Ectodermal cell (in vitro differentiated cells): ENCODE results near the gene NBAS.

ENCODE experiments used
- H3K27ac ChIP-seq: 2 replicates; pipeline ENCODE4 v1.7.0; 2013; ENCODE audit warnings: mild to moderate bottlenecking, low read depth, low read length; ENCODE audit not compliant: insufficient read depth, poor library complexity, severe bottlenecking
- H3K27me3 ChIP-seq: 2 replicates; pipeline ENCODE4 v1.7.0; 2013; ENCODE audit warnings: mild to moderate bottlenecking, low read length; ENCODE audit not compliant: insufficient read depth, control insufficient read depth, poor library complexity, severe bottlenecking
- H3K36me3 ChIP-seq: one replicate; pipeline ENCODE4 v1.7.0; 2013; ENCODE audit warnings: low read length; ENCODE audit not compliant: control insufficient read depth, insufficient read depth
- H3K4me1 ChIP-seq: one replicate; pipeline ENCODE4 v1.7.0; 2013; ENCODE audit warnings: low read length; ENCODE audit not compliant: control insufficient read depth, insufficient read depth
- H3K4me3 ChIP-seq: 2 replicates; pipeline ENCODE4 v1.7.0; 2013; ENCODE audit warnings: low read depth, low read length, control low read depth; ENCODE audit not compliant: insufficient read depth
- H3K9me3 ChIP-seq: 2 replicates; pipeline ENCODE4 v1.7.0; 2013; ENCODE audit warnings: mild to moderate bottlenecking, low read length, moderate library complexity; ENCODE audit not compliant: control insufficient read depth
- WGBS, 2 experiments: methylation state at CpG; one replicate each; pipeline ENCODE4 v1.1.7; 2013; ENCODE audit warnings: missing lambda C conversion rate in 2 of 2; 5-methylcytosine and 5-hydroxymethylcytosine counted together

NBAS gene

DNA sequence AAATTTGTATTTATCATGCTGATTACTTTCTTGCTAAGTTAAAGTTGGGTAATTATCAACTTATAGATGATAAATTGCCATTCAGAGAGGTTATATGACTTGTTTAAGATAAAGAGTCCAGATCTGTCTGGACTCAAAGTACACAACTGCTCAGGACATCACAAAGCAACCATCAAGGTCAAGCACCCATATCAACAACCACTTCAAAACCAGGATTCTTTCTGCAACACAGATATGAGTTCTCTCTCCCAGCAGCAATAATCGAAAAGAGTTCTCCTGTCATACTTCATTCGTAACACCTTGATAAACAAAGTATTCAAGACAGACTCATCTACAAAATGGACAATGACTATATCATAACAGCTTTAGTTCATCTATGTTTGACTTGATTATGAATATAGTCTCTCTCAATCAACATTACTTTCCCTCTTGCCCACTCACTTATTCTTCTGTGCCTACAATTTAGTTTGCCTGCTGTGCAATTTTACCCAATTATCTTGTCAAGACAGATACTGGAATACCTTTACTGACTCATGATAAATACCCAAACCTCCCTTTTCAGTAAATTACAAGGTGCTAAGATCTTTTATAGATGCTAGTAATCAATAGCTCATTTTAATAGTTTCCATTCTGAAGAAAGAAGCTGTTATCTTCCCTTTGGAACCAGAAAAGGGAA, 281.8 kb downstream of the NBAS start:
- Histone ChIP-seq H3K27me3 (no peaks in the 10 kb centered on the region), H3K4me3 (no peak overlapping the region), H3K4me1 (no peaks in the 10 kb centered on the region), H3K36me3 (peaks cover 3% of the 10 kb centered on the region), H3K27ac (no peak overlapping the region), H3K9me3 (no peaks in the 10 kb centered on the region)
- 89 to 91% methylated on average over 2 of the region's 2 CpGs for WGBS, 2 experiments

DNA sequence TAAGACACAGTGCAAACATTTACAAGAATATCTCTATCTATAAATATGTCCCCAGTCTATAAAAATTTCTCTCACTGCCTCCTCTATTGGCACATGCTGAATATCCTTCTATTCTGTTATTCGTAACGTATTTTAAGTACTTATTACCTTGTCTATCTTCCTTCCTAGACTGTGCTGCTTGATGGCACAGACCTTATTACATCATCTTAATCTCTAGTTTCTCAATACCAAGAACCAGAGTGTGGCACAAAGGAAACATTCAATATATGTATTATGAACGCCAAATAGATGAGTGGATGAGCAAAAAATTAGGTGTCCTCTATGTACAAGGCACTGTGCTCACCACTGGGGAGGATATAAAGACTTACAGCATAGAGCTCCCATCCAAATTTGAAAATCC, 282.8 kb downstream of the NBAS start:
- Histone ChIP-seq H3K27me3 (no peaks in the 10 kb centered on the region), H3K4me1 (no peaks in the 10 kb centered on the region), H3K4me3 (no peak overlapping the region), H3K36me3 (peaks cover 3% of the 10 kb centered on the region), H3K9me3 (no peaks in the 10 kb centered on the region), H3K27ac (no peak overlapping the region)
- WGBS, 2 experiments = 96 to 99% methylated on average over 3 of the region's 3 CpGs

DNA sequence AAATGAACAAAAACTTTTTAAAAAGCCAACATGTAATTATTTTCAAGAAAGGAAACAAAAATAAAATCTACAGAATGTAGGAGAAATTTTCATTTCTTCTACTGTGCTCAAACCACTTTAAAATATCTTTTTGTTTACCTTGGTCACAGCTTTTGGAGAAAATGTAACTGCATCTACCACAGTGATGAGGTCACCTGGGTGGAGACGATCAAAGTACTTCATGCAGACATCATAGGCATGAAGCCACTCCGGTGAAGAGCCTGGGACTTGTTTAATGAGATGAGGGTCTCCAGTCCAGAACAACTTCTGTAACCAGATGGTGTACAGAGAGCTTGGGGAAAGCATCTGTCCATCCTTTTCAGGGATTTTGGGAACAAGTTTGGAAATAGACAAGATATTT, 285.8 kb downstream of the NBAS start:
- H3K27me3 ChIP-seq = no peaks in the 10 kb centered on the region
- H3K27ac ChIP-seq = no peak overlapping the region
- no peak overlapping the region for H3K4me3 ChIP-seq
- no peaks in the 10 kb centered on the region for H3K4me1 ChIP-seq
- no peaks in the 10 kb centered on the region for H3K9me3 ChIP-seq
- 95 to 96% methylated on average over 2 of the region's 2 CpGs for WGBS, 2 experiments
- no peaks in the 10 kb centered on the region for H3K36me3 ChIP-seq

DNA sequence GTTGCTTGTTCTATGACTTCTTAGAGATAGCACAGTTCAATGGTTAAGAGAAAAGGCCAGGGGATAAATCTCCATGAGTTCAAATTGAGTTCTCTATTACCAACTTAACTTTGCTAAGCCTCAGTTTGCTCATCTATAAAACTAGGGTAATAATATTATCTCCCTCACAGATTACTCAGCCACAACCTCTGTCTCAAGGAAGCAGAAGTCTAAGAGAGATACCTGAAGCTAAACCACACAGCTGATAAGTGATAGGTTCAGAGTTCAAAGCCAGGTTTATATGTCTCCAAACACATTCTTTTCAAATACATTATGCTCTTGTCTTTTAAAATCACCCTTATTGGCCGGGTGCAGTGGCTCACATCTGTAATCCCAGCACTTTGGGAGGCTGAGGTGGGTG, 287.7 kb downstream of the NBAS start:
- WGBS, 2 experiments = 95 to 97% methylated on average over 1 of the region's 1 CpG
- no peaks in the 10 kb centered on the region for H3K27me3 ChIP-seq
- no peaks in the 10 kb centered on the region for H3K4me1 ChIP-seq
- no peak overlapping the region for H3K4me3 ChIP-seq
- H3K36me3 ChIP-seq = no peaks in the 10 kb centered on the region
- no peaks in the 10 kb centered on the region for H3K9me3 ChIP-seq
- no peak overlapping the region for H3K27ac ChIP-seq

DNA sequence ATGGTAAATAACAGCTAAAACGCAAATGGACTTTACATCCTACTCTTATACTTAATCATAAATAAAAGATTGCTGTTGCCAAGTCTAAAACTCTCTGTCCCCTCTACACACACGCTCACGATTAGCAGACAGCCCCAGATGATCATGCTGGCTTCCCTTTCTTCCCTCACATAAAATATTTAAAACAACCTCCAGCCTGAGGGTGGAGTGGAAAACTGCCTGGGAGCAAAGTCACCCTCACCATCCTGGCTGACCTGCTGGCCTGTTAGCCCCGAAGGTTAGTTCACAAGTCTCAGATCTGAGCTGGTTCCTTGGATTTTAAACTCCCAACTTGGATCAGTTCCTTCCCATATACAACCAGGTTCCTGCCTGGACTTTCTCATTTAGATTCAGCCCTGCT, 288.2 kb downstream of the NBAS start:
- WGBS, 2 experiments = 83 to 91% methylated on average over 4 of the region's 4 CpGs
- Histone ChIP-seq H3K4me3 (no peak overlapping the region), H3K9me3 (no peaks in the 10 kb centered on the region), H3K4me1 (no peaks in the 10 kb centered on the region), H3K27me3 (no peaks in the 10 kb centered on the region), H3K36me3 (no peaks in the 10 kb centered on the region), H3K27ac (no peak overlapping the region)

DNA sequence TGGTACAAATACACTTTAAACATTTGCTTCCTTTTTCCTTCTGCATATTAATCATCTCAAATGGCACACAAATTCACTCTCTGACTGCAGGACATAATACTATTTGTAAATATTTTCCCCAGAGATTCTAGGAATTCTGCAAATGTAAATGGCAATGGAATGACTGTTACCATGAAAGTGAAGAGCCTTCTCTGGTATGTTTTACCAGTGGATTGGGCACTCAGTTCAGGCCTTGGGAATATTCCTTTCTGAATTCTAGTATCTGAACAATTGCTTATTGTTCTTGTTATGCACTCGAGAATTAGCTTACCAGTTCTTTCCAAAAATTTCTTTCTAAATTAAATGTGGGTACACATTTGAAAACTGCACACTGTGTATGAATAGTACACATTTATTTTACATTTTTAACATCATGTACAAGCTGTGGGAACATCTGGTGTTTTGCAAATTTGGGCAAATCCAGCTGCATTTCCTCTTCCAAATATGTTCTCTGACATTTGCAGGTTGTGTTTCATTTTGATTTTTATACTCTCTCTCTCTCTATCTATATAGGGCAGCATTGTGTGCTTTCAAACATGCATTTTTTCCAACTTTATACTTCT, 289.1 kb downstream of the NBAS start:
- H3K4me1 ChIP-seq = no peaks in the 10 kb centered on the region
- no peaks in the 10 kb centered on the region for H3K9me3 ChIP-seq
- no peak overlapping the region for H3K27ac ChIP-seq
- 89% methylated on average over 1 of the region's 1 CpG; no CpG with 5 or more reads in 1 of the 2 experiments for WGBS, 2 experiments
- H3K4me3 ChIP-seq = no peak overlapping the region
- H3K27me3 ChIP-seq = no peaks in the 10 kb centered on the region
- H3K36me3 ChIP-seq = no peaks in the 10 kb centered on the region

DNA sequence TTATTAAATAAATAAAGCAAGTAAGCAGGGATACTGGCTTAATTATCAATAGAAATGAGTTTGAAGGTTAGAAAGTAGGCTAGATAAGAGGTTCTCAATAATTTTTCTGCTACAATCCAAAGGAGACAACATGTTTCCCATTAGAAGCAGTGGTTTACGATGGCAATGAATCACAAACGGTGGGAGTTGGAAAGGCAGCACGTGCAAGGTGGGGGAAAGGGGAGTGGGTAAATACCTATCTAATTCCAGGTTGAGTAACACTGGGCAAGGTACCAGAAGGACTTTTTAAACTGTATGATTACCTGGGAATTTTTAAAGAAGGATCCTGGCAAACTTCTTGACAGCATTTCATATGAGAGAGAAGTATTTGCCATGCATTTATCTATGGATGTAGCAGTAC, 289.9 kb downstream of the NBAS start:
- Histone ChIP-seq H3K27ac (no peak overlapping the region), H3K27me3 (no peaks in the 10 kb centered on the region), H3K4me3 (no peak overlapping the region), H3K9me3 (no peaks in the 10 kb centered on the region), H3K4me1 (no peaks in the 10 kb centered on the region), H3K36me3 (no peaks in the 10 kb centered on the region)
- 88 to 89% methylated on average over 3 of the region's 3 CpGs for WGBS, 2 experiments

DNA sequence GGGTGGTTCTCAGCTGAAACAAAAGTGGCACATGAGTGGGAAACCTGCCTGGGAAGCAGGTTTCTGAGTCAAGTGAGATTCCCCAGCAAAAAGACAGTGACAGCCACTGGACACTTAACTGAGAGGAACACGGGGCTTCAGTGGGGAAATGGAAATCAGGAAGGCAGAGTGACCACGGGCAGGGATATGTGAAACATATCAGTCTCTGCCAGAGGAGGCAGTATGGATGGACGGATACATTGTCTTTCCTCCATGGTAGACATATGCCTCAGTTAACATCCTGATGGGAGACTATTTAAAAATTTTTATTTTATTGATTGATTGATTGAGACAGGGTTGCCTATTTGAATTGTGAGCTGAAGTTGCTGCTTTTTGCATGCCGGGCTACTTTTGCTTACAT, 292.1 kb downstream of the NBAS start:
- Histone ChIP-seq H3K27me3 (no peaks in the 10 kb centered on the region), H3K9me3 (no peaks in the 10 kb centered on the region), H3K4me3 (no peak overlapping the region), H3K4me1 (no peaks in the 10 kb centered on the region), H3K36me3 (no peaks in the 10 kb centered on the region), H3K27ac (no peak overlapping the region)
- WGBS, 2 experiments = 89 to 92% methylated on average over 4 of the region's 4 CpGs

DNA sequence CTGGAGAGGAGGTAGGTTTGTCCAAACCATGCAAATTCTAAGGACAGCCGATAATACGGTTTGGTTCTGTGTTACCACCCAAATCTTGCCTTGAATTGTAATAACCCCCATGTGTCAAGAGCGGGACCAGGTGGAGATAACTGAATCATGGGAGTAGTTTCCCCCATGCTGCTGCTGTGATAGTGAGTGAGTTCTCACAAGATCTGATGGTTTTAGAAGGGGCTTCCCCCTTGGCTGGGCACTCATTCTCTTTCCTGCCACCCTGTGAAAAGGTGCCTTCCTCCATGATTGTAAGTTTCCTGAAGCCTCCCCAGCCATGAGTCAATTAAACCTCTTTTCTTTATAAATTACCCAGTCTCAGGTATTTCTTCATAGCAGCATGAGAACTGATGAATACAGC, 295.2 kb downstream of the NBAS start:
- Histone ChIP-seq H3K27ac (no peak overlapping the region), H3K36me3 (no peaks in the 10 kb centered on the region), H3K9me3 (no peaks in the 10 kb centered on the region), H3K4me3 (no peak overlapping the region), H3K27me3 (no peaks in the 10 kb centered on the region), H3K4me1 (no peaks in the 10 kb centered on the region)
- 93 to 97% methylated on average over 3 of the region's 3 CpGs for WGBS, 2 experiments

DNA sequence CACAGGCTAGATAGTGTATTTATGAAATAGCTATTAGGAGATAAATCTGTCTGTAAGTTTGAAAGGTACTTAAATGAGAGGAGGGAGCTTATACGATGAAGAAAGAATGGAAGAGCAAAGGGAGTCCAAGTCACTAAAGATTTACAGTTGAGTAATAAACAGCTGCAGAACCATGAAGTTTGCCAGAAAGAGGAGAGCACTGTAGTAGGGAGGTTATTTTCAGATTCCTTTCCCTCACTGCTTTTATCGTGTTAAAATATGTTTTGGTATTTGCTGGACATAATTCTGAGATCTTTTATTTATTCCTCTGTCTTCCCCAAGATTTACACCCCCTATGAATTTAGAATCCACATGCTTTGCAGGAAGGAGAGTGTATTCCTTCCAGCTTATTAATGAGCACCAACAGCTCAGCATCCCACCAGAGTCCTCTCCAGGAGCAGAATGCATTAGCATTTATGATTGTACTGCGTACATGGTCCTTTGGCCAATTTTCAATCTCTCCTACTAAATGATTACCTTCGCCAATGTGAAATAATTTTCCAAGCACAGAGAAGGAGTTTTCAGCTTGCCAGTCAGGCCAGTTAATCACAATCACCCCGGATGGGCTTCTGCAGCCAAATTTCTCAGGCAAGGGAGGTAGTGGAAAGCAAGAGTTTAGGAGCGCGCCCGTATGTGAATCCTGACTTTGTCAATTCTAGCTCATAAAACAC, 297.0 kb downstream of the NBAS start:
- no peak overlapping the region for H3K27ac ChIP-seq
- no peaks in the 10 kb centered on the region for H3K9me3 ChIP-seq
- H3K27me3 ChIP-seq = no peaks in the 10 kb centered on the region
- 92 to 95% methylated on average over 7 of the region's 8 CpGs for WGBS, 2 experiments
- H3K36me3 ChIP-seq = no peaks in the 10 kb centered on the region
- H3K4me1 ChIP-seq = peaks cover 4% of the 10 kb centered on the region
- no peak overlapping the region for H3K4me3 ChIP-seq
